Esophagus muscularis mucosa (tissue), 4 donors: ENCODE results near the gene ROBO1.

ENCODE experiments used
- CTCF ChIP-seq, 3 experiments: fragments of 200-600 bp in 2 of 3; fragments of 450-650 bp in 1 of 3; sonication (generic) in 2 of 3; IDR thresholded peaks; one replicate each; pipeline ENCODE4 v1.5.1; 2017 to 2019; ENCODE audit warnings: antibody characterized with exemption in 3 of 3, mild to moderate bottlenecking in 2 of 3, moderate library complexity in 1 of 3
- EP300 ChIP-seq: sonication (generic); formaldehyde crosslinking; IDR thresholded peaks from one replicate; pipeline ENCODE4 v1.6.1; 2017; ENCODE audit warnings: antibody characterized with exemption
- POLR2A ChIP-seq: fragments of 450-650 bp; IDR thresholded peaks from one replicate; pipeline ENCODE4 v1.6.1; 2017; ENCODE audit warnings: antibody characterized with exemption, moderate library complexity, mild to moderate bottlenecking, low read depth

- TF ChIP-seq CTCF (IDR thresholded peaks at IDR 0.05), result no peak
- TF ChIP-seq EP300, result no peak
- no peak for TF ChIP-seq POLR2A
Measured at GRCh38 chr3:79341961-79342360, 425.8 kb downstream of the ROBO1 start.
